NCI-H1436 (cell line): ENCODE measurements around the gene GLIPR2.
A peak's percentile ranks its signal among the peaks of the same experiment; 100 is the strongest.
"Not testable (repeated sequence)": the region's sequence is repeated elsewhere in the genome, so short reads cannot be mapped to it uniquely, and the experiment has no call there.

Experiments used
- DNase-seq: peaks from one replicate; lab custom pipeline; 2025; lab: John Stamatoyannopoulos, UW

The GLIPR2 gene

DNA sequence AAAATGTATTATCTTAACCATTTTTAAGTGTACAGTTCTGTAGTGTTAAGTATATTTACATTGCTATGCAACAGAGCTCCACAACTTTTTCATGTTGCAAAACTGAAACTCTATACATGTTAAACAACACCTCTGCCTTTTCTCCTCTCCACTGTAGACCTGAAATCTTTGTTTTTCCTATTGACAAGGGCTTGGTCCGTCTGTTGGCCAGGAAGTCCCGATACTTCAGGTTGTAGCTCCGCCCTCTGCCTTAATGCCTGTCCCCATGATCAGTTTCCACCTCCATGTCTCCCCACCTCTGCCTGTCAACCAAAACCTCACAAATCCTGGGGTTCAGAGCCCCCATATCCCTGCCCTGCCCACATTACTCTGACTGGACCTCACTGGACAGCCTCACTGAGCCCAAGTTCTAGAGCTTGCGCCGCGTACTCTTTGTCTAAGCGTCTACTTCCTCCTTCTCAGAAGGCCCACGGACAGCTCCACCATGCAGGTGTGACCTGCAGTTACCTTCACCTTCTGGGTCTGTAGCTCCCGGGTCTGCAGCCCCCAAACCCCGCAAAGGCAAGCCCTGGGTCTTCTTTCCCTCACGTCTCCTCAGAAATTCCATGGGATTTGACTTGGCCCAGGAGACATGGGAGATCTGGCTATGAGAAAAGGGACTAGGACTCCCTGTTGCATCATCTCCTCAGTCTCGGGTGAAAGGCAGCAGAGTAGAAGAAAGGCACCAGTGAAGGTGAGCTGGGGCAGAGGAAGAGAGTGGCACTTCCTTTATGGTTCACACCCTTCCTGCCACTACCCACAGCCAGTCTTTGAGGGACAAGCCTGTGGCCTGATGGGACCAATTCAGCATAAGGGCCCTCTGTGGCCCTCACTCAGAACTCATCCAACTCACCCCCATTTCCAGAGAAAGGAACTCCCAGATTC lies 8.0 kb downstream of the GLIPR2 start:
- no peak for DNase-seq

DNA sequence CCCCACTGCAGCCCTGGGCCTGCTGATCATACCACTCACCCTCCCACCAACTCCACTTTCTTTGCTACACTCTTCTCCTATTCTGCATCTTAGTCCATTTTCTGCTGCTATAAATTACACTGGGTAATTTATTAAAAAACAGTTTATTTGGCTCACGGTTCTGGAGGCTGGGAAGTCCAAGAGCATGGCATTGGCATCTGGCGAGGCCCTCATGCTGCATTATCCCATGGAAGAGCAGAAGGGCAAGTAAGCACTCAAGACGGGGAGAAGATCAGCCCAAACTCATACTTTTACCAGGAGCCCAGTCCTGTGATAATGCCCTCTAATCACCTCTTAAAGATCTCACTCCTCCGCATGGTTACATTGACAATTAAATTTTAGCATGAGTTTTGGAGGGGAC lies 9.4 kb downstream of the GLIPR2 start:
- no peak for DNase-seq

DNA sequence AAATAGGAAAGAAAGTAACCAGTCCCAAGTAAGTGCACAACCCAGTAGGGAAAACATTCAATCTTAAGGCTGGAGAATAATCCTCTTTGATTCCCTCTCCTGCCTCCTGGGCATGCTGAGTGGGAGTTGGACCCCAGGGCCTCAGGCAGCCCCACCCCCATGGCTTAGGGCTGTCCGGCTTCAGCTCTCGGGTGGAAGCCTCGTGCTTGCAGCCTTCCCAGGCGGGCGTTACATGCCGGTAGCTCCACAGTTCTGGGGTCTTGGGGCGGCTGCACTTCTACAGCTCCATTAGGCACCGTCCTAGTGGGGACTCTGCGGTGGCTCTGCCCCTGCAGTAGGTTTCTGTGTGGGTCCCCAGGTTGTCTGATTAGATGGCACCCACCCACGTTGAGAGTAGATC lies 10.1 kb downstream of the GLIPR2 start:
- DNase-seq: no peak

DNA sequence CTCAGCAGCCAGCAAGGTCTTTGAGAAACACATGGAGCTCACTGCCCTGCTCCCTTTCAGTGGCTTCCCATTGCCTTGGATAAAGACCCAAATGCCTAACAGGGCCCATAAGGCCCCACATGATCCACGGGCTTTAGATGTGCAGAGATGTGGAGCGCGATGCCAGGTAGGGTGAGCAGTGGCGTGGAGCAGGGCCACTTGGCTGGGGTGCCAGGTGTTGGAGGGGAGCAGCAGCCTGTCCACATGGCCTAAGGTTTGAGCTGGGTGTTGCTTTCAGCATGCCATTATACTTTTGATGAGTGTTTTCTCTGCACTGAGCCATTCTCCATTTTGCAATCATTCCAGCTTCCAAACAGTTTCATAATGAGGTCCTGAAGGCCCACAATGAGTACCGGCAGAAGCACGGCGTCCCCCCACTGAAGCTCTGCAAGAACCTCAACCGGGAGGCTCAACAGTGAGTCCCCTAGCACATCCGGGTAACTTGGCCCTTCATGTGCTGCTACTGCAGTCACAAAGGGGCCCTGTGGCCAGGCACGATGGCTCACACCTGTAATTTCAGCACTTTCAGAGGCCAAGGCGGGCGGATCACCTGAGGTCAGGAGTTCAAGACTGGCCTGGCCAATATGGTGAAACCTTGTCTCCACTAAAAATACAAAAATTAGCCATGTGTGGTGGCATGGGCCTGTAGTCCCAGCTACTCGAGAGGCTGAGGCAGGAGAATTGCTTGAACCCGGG lies 11.1 kb downstream of the GLIPR2 start:
- DNase-seq: no peak

DNA sequence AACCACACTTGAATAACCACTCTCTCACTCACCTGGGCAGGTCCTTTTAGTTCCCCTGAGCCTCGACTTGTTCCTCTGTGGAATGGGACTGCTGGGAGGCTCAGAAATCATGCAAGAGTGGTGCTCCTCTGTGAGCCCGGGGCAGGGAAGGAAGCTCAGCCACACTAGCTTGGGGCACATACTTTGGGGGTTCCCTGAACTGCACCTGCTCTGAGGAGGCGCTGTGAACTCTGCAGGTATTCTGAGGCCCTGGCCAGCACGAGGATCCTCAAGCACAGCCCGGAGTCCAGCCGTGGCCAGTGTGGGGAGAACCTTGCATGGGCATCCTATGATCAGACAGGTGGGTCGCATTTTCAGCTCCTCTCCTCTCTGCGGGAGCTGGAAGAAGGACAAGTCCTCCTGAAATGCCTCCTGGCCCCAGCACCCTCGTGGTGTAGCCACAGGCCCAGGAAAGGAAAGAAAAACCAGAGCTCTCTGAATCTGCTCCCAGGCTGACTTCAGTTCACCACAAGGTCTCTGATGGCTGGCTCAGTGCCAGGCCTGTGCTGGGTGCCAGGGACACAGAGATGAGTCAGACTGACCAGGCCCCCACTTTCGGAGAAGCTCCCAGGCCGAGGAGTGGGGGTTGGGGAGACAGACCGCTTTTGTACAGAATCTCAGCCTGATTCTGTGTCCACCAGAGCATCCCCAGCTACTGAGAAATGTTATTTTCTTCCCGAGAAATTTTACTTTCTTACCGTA lies 11.9 kb downstream of the GLIPR2 start:
- no peak for DNase-seq

DNA sequence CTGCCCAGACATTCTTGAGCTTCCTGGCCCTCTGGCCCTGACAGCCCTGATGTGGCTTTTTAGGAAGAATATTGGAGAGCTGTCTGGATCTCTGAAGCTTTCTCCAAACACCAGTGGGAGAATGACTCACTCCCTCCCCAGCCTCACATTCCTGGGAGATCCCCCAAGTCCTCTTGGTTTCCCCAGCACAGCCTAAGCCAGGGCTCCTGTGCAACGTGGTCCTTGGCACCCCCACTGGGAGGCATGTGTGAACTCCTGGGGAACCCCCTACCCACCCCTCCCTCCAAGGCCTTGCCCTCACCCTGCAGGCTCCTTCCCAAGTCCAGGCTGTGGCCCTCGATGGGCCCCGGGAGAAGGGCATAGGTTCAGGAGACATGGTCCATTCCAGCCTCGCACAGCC lies 12.7 kb downstream of the GLIPR2 start:
- no peak for DNase-seq

DNA sequence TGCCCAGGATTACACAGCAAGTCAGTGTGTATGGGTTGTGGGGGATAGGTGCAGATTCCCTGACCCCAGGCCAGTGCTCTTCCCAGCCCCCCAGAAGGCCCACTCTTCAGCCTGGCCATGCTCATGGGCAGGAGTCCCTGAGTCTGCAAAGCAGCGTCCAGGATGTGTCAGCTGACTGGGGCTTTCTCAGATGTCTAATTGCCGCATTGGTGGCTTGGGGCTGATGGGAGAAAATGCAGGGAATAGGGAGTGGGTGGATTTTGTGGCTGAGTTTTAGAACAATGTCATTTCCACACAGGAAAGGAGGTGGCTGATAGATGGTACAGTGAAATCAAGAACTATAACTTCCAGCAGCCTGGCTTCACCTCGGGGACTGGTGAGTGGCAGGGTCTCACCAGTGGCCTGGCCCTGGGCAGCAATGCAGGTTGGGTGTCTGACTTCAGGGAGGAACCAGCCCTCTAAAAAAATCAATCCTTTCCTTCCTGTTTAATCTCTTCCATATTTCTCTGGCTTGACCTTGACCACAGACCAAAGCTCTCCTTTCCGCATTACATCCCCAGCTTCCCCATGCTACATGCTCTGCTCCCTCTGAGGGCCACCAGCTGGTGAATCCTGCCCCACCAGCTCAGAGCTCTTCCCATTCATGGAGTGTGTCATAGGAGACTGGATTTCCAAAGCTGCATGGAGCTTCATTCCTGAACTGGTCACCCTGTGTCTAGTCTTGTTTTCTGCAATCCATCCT lies 14.2 kb downstream of the GLIPR2 start:
- DNase-seq: no peak

DNA sequence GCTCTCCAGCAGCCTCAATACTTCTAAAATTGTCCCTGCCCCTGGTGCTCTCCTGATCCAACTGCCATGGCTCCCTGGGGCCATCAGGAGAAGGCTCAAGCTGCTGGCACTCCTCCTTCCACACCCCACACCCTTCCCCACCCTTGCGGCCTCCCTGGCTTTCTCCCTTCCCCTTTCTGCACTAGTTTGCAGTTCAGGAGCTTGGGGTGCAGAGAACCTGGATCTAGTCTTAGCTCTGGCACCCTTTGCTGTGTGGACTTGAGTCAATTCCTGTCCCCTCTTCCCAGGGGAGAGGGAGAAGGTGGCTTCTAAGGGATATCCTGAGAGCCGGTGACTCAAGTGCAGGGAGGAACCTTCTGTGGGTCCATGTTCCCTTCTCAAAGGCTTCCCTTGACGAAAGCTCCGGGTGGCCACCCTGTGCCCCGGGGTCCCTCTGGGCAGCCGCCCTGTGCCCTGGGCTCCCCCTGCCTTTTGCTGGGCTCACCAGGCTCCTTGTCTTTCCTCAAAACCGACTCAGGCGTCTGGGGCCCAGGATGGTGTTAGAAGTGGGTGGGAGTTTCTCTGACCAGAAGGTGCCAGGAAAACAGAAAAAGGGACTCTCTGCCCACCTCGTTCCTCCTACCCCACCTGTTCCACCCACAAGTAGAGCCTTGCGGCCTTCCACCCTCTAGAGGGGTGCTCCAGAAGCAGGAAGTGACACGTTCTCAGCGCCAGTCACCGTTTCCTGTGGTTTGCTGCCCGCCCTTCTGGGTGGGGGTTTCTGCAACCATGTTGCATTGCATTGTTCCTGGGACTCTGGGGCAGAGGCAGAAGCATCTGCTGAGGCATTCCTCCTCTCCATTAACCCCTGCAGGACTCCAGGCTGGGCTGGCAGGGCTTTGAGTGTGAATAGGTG lies 15.0 kb downstream of the GLIPR2 start:
- no peak for DNase-seq

DNA sequence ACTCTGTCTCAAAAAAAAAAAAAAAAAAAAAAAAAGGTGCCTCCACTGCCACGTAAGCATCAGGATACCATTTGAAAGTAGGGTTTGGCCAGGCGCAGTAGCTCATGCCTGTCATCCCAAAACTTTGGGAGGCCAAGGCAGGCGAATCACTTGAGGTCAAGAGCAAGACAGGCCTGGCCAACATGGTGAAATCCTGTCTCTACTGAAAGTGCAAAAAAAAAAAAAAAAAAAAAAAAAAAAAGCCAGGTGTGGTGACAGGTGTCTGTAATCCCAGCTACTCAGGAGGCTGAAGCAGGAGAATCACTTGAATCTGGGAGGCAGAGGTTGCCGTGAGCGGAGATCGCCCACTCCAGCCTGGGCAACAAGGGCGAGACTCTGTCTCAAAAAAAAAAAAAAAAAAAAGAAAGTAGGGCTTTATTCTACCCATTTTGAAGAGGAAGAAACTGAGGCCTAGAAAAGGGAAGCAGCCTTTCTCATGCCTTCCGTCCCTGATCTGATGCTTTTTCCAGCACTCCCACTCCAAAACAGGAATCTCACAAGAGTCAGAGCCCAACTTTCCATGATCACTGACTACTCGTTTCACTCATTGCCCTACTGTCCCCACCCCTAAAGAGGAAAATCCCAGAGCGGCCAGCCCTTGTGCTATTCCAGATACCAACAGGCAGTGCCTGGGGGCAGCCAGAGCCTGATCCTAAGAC lies 16.4 kb downstream of the GLIPR2 start:
- no peak for DNase-seq

DNA sequence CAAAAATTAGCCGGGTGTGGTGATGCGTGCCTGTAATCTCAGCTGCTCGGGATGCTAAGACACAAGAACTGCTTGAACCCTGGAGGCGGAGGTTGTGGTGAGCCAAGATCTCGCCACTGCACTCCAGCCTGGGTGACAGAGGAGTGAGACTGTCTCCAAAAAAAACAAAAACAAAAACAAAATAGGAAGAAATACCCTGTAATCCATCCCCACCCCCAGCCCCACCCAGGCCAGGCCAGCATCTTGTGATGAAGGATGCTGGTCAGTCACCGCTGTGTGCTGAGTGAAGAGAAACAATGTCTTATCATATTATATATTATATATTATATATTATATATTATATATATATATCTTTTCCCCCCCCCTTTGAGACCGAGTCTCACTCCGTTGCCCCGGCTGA lies 17.2 kb downstream of the GLIPR2 start:
- no peak for DNase-seq

DNA sequence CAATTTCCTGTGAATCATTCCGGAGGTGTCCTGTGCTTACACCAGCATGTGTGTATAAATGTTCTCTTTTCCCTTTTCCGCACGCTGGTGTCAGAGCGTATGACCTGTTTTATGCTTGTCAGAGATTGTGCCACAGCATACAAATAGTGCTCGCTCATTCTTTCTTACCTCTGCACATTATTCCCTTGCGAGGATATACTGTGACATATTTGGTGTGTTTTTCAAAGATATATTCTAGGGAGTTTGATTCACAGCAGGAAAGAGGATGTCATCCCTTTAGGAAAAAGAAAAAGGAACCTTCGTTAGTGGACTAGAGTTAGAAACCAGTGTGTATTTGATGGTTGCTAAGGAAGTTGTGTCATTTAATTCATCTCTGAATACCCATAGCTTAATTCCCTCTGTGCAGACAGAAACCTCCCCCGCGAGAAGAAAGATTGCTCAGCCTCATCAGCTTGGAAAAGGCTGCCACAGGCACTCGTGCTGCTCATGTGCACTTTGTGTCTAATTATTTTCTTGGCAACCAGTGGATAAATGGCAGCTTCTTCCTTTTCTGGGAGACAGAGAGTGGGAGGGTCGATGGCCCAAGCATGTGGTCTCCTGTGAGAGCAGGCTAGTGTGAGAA lies 17.9 kb downstream of the GLIPR2 start:
- DNase-seq: peak; percentile 17

DNA sequence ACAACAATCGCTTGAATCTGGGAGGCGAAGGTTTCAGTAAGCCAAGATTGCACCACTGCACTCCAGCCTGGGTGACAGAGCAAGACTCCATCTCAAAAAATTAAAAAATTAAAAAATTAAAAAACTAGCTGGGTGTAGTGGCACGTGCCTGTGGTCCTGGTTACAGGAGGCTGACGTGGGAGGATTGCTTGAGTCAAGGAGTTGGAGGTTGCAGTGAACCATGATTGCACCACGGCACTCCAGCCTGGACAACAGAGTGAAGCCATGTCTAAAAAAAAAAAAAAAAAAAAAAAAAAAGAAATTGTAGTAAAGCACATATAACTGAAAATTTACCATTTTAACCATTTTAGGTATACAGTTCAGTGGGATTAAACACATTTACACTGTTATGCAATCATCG lies 19.6 kb downstream of the GLIPR2 start:
- no peak for DNase-seq

DNA sequence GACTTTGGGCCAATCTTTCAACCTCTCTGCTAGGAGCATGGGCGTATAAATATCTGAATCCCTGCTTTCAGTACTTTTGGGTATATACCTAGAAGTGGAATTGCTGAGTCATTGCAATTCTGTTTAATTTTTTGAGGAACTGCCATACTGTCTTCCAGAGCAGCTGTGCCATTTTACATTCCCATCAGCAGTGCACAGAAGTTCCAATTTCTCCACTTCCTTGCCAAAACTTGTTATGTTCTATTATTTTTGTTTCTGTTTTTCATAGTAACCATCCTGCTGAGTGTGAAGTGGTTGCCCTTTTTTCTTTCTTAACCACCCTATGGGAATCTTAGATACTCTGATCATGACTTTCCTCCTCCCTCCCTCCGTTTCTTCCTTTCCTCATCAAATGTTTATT lies 21.6 kb downstream of the GLIPR2 start:
- DNase-seq: no peak

DNA sequence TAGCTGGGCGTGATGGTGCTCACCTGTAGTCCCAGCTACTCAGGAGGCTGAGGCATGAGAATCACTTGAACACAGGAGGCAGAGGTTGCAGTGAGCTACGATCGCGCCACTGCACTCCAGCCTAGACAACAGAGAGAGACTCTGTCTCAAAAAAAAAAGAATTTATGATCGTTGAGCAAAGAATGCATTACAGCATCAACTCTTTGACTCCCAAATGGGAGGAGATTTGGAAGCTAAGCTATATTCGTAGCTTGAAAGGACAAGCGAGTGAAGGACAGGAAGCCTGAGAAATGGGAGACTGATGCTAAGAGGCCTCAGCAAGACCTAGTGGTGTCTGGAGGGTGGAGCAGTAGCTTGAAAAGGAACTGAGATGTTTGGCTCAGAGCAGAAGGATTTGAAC lies 22.4 kb downstream of the GLIPR2 start:
- no peak for DNase-seq

DNA sequence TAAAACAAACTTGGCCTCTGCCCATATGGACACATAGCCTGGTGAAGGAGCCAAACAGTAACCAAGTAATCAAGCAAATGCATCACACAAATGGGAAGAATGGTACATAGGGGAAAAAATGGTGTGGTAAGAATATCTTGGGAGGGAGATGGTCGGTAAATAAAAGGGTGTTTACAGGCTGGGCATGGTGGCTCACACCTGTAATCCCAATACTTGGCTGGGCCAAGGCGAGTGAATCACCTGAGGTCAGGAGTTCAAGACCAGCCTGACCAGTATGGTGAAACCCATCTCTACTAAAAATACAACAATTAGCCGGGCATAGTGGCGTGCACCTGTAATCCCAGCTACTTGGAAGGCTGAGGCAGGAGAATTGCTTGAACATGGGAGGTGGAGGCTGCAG lies 23.0 kb downstream of the GLIPR2 start:
- DNase-seq: not testable (repeated sequence)

DNA sequence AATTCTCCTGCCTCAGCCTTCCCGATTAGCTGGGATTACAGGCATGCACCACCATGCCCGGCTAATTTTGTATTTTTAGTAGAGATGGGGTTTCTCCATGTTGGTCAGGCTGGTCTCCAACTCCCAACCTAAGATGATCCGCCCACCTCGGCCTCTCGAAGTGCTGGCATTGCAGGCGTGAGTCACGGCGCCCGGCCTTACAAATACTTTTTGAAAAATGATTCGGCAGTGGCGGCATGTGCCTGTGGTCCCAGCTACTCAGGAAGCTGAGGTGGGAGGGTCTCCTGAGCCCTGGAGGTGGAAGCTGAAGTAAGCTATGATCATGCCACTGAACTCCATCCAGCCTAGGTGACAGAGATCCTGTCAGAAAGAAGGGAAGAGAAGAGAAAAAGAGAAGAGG lies 23.6 kb downstream of the GLIPR2 start:
- DNase-seq: not testable (repeated sequence)

DNA sequence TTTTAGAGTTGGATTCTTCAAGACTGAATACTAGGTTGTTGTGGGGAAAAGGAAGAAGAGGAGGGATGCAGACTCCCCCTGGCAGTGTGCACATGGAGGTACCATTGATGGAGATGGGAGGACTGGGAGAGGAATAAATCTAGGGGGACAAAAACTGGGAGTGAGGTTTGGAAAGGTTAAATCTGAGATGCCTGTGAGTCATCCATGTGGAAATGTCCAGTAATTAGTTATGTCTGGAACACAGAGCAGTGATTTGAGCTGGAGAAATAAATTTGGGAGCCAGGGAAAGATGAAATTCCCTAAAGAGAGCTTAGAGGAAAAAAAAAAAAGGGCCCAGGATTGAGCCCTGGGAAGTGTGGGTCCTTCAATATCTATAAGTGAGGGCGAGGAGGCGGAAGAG lies 24.7 kb downstream of the GLIPR2 start:
- DNase-seq: no peak

DNA sequence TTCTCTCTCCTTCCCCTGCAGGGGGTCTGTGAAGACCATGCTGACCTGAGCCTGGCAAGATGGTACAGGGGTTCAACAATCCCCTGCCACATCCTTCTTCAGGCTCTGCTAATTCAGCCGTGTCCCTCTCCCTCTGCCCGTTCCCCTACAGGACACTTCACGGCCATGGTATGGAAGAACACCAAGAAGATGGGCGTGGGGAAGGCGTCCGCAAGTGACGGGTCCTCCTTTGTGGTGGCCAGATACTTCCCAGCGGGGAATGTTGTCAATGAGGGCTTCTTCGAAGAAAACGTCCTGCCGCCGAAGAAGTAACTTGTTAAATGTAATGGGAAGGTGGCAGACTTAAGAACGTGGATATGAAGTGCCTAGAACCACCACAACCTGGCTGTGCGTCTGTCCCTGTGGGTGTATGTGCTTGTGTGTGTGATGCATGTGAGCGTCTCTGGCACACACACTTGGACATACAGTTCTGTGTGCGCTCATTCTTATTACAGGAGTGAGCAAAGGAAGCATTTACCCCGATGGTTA lies 25.7 kb downstream of the GLIPR2 start:
- no peak for DNase-seq

DNA sequence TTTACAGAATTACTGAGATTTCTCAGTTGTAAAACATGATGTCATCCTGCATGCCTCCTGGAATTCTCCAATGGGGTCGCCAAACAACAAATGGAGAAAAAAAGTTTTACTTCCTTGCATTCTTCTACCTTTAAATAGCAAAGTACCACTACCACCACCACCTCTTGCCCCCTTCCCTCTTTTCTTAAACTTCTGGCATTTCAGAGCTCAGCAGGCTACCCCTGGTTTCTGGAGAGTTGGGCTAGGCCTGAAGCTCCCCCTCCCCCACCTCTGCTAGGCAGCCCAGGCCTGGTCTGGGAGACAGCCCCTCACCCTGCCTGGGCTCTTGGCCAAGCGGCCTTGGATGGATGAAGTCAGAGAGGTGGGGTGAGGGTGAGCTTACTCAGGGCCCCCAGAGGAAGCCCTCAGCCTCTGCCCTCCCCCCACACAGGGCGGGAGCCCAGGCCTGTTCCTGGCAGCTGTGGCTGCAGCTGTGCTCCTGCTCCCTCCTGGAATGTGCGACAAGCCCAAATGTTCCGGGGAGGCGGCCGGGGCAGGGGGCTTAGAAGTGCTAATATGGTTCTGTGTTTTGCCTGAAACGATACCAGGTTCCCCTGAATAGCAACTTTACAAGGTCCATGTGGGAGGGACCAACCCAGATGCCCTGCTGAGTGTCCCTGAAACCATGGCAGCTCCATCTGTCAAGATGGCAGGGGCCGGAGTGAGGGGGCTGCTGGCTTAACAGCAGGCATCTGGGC lies 26.7 kb downstream of the GLIPR2 start:
- no peak for DNase-seq
